Peyer's patch (tissue), 4 donors: Measurements from ENCODE around the gene NBEAL2.

Experiments used
- CTCF ChIP-seq, 6 experiments: fragments of 450-650 bp in 4 of 6; fragments of 200-600 bp in 2 of 6; sonication (generic) in 1 of 6; IDR thresholded peaks; one replicate each; pipeline ENCODE4 v1.5.1; 2017 to 2019; ENCODE audit warnings: antibody characterized with exemption in 6 of 6, mild to moderate bottlenecking in 3 of 6, moderate library complexity in 1 of 6
- POLR2A ChIP-seq, 2 donors: fragments of 450-650 bp; IDR thresholded peaks; one replicate each; pipeline ENCODE4 v1.5.1; 2017; ENCODE audit warnings: antibody characterized with exemption in 2 of 2, mild to moderate bottlenecking in 2 of 2, moderate library complexity in 2 of 2

- no peak for TF ChIP-seq CTCF (IDR thresholded peaks at IDR 0.05)
- no peak for TF ChIP-seq POLR2A (IDR thresholded peaks at IDR 0.05)
Measured at GRCh38 chr3:47028146-47028545, 48.7 kb downstream of the NBEAL2 start.
